Measurements from ENCODE around the gene MRPL33.

The MRPL33 gene

DNA sequence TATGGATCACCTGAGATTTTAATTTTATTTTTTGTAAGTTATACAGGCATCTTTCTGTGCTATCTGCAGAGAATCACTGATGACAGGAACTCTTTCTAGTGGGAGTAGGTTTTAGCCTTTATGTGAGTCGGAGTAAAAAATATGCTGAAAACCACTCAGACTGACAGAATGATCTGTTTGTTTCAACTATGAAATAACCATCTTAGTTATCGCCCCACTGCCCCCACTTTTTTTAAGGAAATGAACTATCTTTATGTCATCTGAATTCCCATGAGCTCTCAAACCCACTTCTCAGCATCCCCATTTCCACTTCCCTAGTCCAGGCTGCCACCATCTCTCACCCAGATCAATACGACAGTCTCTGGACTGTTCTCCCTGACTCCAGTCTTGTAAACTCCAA is 38.9 kb downstream of the MRPL33 start:
- DNase-seq: no peak

- no peak for DNase-seq
Observed at GRCh38 chr2:27811768-27812167, 40.2 kb downstream of the MRPL33 start.

DNA sequence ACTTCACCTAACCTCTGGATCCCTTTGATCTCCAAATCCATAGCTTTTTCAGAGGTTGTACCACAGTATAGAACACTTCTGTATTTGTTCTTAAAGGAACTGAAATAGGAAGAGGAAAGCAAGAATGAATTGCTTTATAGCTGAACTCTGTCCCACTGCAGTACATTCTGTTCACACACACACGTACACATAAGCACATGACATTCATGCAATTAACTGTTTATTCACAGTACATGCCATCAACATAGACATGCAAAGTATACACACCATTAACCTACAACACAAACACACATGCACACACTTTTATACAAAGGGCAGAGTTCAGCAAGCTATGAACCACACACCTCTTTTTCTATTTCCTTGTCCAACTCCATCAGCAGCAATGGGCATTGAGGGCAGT is 43.2 kb downstream of the MRPL33 start:
- DNase-seq: no peak

- no peak for DNase-seq
Observed at GRCh38 chr2:27815860-27816438, 44.4 kb downstream of the MRPL33 start.

- DNase-seq: no peak
Observed at GRCh38 chr2:27822049-27822448, 50.5 kb downstream of the MRPL33 start.

DNA sequence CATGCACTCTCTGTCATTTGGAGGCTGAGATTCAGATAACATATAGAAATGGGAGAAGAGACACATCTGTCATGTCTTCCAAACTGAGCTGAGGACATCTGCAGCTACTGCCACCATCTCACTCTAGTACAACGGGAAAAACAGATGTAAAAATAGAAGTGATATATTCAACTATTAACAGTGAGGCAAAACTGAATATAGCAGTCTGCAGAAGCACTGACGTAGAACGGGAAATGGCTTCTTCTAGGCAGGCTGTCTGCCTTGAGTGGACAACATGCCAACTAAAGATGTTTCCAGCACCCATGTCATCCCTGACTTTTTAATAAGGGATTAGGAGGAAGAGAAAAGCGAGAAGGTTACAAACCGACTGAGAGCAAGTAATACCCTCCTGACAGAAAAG is 51.6 kb downstream of the MRPL33 start:
- DNase-seq: no peak

- DNase-seq: no peak
Observed at GRCh38 chr2:27823569-27823968, 52.0 kb downstream of the MRPL33 start.

GRCh38 chr2:27824401-27824800 is 52.9 kb downstream of the MRPL33 start:
- no peak for DNase-seq

DNA sequence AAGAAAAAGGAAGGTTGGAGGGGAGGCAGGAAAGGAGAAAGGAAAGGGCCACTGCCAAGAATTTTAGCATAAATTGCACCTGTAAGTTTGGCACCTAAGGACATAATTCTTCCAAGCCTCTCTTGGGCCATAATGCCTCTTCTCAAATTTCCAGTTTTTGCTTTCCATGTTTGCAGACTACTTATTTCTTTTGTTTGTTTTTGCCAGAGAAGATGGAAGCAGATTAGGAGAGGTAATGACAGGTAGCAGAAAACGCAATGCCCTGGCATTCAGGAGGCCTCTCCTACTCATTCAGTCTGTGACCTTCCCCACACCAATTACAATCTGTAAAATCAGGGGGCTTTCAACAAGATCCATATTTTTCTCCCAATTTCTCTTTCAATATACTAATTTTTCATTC is 56.8 kb downstream of the MRPL33 start:
- DNase-seq: no peak
